Breast epithelium (tissue), 3 donors: ENCODE results near the gene ZNF79.

ENCODE experiments used
- POLR2A ChIP-seq: fragments of 450-650 bp; IDR thresholded peaks from one replicate; pipeline ENCODE4 v1.6.1; 2016; ENCODE audit warnings: antibody characterized with exemption, mild to moderate bottlenecking, moderate library complexity
- POLR2AphosphoS5 ChIP-seq, 3 donors: sonication (generic); formaldehyde crosslinking; IDR thresholded peaks; one replicate each; pipeline ENCODE4 v1.6.1; 2017; ENCODE audit warnings: antibody characterized with exemption in 3 of 3
- TF ChIP-seq, protein P1 (sequence below), 3 donors: fragments of 450-650 bp; IDR thresholded peaks; one replicate each; pipeline ENCODE4 v1.5.1; 2016 to 2017; ENCODE audit warnings: antibody characterized with exemption in 3 of 3, mild to moderate bottlenecking in 3 of 3, moderate library complexity in 3 of 3

DNA sequence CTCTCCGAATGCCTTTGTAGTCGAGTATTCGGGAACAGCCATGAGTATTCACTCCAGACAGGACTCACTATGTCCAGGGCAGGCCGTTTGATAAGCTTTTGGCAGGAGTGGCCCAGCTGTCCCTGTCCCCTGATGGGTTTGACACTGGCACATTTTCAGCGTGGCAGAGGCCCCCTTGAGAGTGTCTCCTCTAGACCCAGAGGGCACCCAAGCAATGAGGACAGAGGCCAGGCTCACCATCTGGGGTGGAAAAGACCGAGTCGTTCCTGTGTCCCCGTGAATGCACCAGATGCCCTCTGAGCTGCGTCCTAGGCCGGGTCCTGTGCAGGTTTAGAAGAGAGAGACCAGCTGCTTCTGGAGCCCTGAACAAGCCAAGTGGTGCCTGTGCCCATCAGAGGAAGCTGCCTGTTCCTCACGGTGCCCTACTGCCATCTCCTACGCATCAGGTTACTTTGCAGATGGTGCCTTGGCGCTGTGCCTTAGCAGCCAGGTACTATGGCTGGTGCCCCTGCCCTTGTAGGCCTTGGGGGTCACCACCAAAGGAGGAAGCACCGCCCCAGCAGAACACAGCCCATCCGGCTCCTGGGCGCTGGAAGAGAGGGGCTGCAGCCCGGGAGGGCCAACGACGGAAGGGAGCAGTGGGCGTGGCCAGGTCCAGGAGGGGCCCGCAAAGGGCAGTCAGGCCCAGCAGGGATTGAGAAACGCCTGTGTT lies 69.6 kb downstream of the ZNF79 start:
- TF ChIP-seq, protein P1, sequence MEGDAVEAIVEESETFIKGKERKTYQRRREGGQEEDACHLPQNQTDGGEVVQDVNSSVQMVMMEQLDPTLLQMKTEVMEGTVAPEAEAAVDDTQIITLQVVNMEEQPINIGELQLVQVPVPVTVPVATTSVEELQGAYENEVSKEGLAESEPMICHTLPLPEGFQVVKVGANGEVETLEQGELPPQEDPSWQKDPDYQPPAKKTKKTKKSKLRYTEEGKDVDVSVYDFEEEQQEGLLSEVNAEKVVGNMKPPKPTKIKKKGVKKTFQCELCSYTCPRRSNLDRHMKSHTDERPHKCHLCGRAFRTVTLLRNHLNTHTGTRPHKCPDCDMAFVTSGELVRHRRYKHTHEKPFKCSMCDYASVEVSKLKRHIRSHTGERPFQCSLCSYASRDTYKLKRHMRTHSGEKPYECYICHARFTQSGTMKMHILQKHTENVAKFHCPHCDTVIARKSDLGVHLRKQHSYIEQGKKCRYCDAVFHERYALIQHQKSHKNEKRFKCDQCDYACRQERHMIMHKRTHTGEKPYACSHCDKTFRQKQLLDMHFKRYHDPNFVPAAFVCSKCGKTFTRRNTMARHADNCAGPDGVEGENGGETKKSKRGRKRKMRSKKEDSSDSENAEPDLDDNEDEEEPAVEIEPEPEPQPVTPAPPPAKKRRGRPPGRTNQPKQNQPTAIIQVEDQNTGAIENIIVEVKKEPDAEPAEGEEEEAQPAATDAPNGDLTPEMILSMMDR (IDR thresholded peaks at IDR 0.05): no peak
- TF ChIP-seq POLR2A (no peak), POLR2AphosphoS5 (IDR thresholded peaks at IDR 0.05) (no peak)
